HL-60 (cell line): ENCODE results near the gene ANKRD11.

Source experiments
- CTCF ChIP-seq: IDR thresholded peaks from one replicate; pipeline ENCODE4 v1.5.1; 2011; ENCODE audit warnings: low read length, control low read depth, inconsistent platforms; ENCODE audit not compliant: insufficient read depth
- GABPA ChIP-seq: IDR thresholded peaks from 2 replicates; pipeline ENCODE4 v1.6.1; 2012; ENCODE audit warnings: low read depth
- POLR2AphosphoS5 ChIP-seq: IDR thresholded peaks from 2 replicates; pipeline ENCODE4 v1.6.1; 2012; ENCODE audit warnings: low read depth
- REST ChIP-seq: IDR thresholded peaks from 2 replicates; pipeline ENCODE4 v1.6.1; 2012; ENCODE audit warnings: low read depth; ENCODE audit not compliant: insufficient replicate concordance
- SPI1 ChIP-seq: IDR thresholded peaks from 2 replicates; pipeline ENCODE4 v1.6.1; 2012; ENCODE audit warnings: low read depth, mild to moderate bottlenecking, borderline replicate concordance

DNA sequence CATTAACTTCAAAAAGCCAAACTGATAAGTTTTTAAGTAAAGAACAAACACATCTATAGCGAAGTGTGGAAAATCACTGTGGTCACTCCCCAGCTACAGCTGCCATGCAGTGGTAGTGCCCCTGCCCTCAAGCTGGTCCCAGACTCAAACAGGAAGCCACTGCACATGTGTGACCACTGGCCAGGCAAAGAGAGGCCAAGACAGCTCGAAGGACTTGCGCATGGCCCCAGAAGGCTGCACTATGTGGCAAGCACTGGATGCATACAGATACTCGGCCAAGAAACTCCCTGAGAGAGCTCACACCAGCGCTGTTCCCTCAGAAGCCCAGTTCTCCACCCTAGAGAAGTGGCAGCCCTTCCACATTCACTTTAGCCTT is 82.4 kb downstream of the ANKRD11 start:
- no peak for TF ChIP-seq CTCF
- no peak for TF ChIP-seq POLR2AphosphoS5
- TF ChIP-seq REST: no peak
- TF ChIP-seq GABPA: no peak
- TF ChIP-seq SPI1: no peak
